Suprapubic skin (tissue), 4 donors: ENCODE data around the gene ANKRD11. TPM values are rescaled to one million over a fixed set of nuclear protein-coding genes. Genes with fewer than 3 reads are reported as not detected.
"Not testable (repeated sequence)": the region's sequence is repeated elsewhere in the genome, so short reads cannot be mapped to it uniquely, and the experiment has no call there.

Experiments
- DNase-seq, 2 donors: peaks; one replicate each; pipeline ENCODE4 v3.0.0-alpha.2; 2019; ENCODE audit warnings: low spot score in 2 of 2
- H3K27ac ChIP-seq: fragments of 200-600 bp; sonication (generic); one replicate; pipeline ENCODE4 v1.5.1; 2019
- H3K27me3 ChIP-seq: fragments of 200-600 bp; sonication (generic); one replicate; pipeline ENCODE4 v1.5.1; 2019
- H3K36me3 ChIP-seq: fragments of 200-600 bp; sonication (generic); one replicate; pipeline ENCODE4 v1.5.1; 2019
- H3K4me1 ChIP-seq: fragments of 200-600 bp; sonication (generic); one replicate; pipeline ENCODE4 v1.5.1; 2019
- H3K4me3 ChIP-seq: fragments of 200-600 bp; sonication (generic); one replicate; pipeline ENCODE4 v1.5.1; 2019; ENCODE audit warnings: mild to moderate bottlenecking
- H3K9me3 ChIP-seq: fragments of 200-600 bp; sonication (generic); one replicate; pipeline ENCODE4 v1.5.1; 2019
- CTCF ChIP-seq, 2 donors: fragments of 200-600 bp in 1 of 2; fragments of 450-650 bp in 1 of 2; sonication (generic) in 1 of 2; IDR thresholded peaks; one replicate each; pipeline ENCODE4 v1.5.1; 2016 to 2019; ENCODE audit warnings: antibody characterized with exemption in 2 of 2, mild to moderate bottlenecking in 1 of 2, moderate library complexity in 1 of 2
- EP300 ChIP-seq: sonication (generic); formaldehyde crosslinking; IDR thresholded peaks from one replicate; pipeline ENCODE4 v1.6.1; 2017; ENCODE audit warnings: antibody characterized with exemption
- POLR2A ChIP-seq, 2 donors: fragments of 450-650 bp; IDR thresholded peaks; one replicate each; pipeline ENCODE4 v1.6.1; 2017; ENCODE audit warnings: antibody characterized with exemption in 2 of 2, mild to moderate bottlenecking in 2 of 2, moderate library complexity in 2 of 2
- POLR2AphosphoS5 ChIP-seq, 3 donors: sonication (generic); formaldehyde crosslinking; IDR thresholded peaks; one replicate each; pipeline ENCODE4 v1.6.1; 2017; ENCODE audit warnings: antibody characterized with exemption in 3 of 3
- WGBS: methylation state at CpG from one replicate; pipeline ENCODE4 v1.1.5; 2018; 5-methylcytosine and 5-hydroxymethylcytosine counted together
- total RNA-seq, 4 donors: library from RNA; depleted of rRNA; stranded (reverse); fragments of >200 nt; gene quantifications; one replicate each; pipeline ENCODE4 v1.1.0, GENCODE V29; 2016

The ANKRD11 gene
- total RNA-seq, 4 donors from 2014 or later, result 85.4 to 212 (median 127) TPM

GRCh38 chr16:89333401-89334001 lies 156.9 kb downstream of the ANKRD11 start:
- DNase-seq, result peak in 1 of 2 donors; percentile 53
- H3K4me1 ChIP-seq, result peaks cover 42% of the 10 kb centered on the region
- H3K36me3 ChIP-seq, H3K27ac ChIP-seq, H3K4me3 ChIP-seq, H3K9me3 ChIP-seq, H3K27me3 ChIP-seq: not testable (repeated sequence)
- 49% methylated on average over 13 of the region's 13 CpGs for WGBS
- TF ChIP-seq CTCF (IDR thresholded peaks at IDR 0.05), result peak; percentile 20 to 42

GRCh38 chr16:89332902-89333245 lies 157.5 kb downstream of the ANKRD11 start:
- DNase-seq, result peak in 1 of 2 donors; percentile 24
- Histone ChIP-seq H3K4me1 (peaks cover 45% of the 10 kb centered on the region), H3K27me3 (no peaks in the 10 kb centered on the region), H3K9me3 (no peaks in the 10 kb centered on the region), H3K4me3 (no peak overlapping the region), H3K27ac (no peak overlapping the region), H3K36me3 (peaks cover 5% of the 10 kb centered on the region)
- no peak for TF ChIP-seq POLR2AphosphoS5 (IDR thresholded peaks at IDR 0.05)
- peak in 1 of 2 donors; percentile 2 for TF ChIP-seq CTCF (IDR thresholded peaks at IDR 0.05)
- 72% methylated on average over 7 of the region's 7 CpGs for WGBS

- WGBS, result 73% methylated on average over 14 of the region's 14 CpGs
- no peaks in the 10 kb centered on the region for H3K9me3 ChIP-seq
- no peaks in the 10 kb centered on the region for H3K27me3 ChIP-seq
- peaks cover 45% of the 10 kb centered on the region for H3K4me1 ChIP-seq
- no peak for DNase-seq
- peaks cover 5% of the 10 kb centered on the region for H3K36me3 ChIP-seq
- H3K4me3 ChIP-seq, result no peak overlapping the region
- no peak overlapping the region for H3K27ac ChIP-seq
- TF ChIP-seq CTCF (IDR thresholded peaks at IDR 0.05) (no peak), EP300 (no peak), POLR2A (IDR thresholded peaks at IDR 0.05) (no peak), POLR2AphosphoS5 (IDR thresholded peaks at IDR 0.05) (no peak)
Observed at GRCh38 chr16:89332243-89332901, 158.0 kb downstream of the ANKRD11 start.

GRCh38 chr16:89331371-89332109 lies 158.8 kb downstream of the ANKRD11 start:
- no peak for TF ChIP-seq EP300
- TF ChIP-seq POLR2A (IDR thresholded peaks at IDR 0.05), result no peak
- TF ChIP-seq POLR2AphosphoS5 (IDR thresholded peaks at IDR 0.05), result no peak
- no peak for TF ChIP-seq CTCF (IDR thresholded peaks at IDR 0.05)

GRCh38 chr16:89330177-89330856 lies 160.0 kb downstream of the ANKRD11 start:
- H3K27ac ChIP-seq, result no peak overlapping the region
- no peak for TF ChIP-seq POLR2A (IDR thresholded peaks at IDR 0.05)
- no peak for TF ChIP-seq POLR2AphosphoS5 (IDR thresholded peaks at IDR 0.05)
- no peak for TF ChIP-seq CTCF (IDR thresholded peaks at IDR 0.05)
- TF ChIP-seq EP300, result no peak
- no peak for DNase-seq
- WGBS, result 31% methylated on average over 24 of the region's 25 CpGs
- H3K4me3 ChIP-seq, result no peak overlapping the region
- H3K9me3 ChIP-seq, result no peaks in the 10 kb centered on the region
- peaks cover 5% of the 10 kb centered on the region for H3K36me3 ChIP-seq
- no peaks in the 10 kb centered on the region for H3K27me3 ChIP-seq
- H3K4me1 ChIP-seq, result peaks cover 49% of the 10 kb centered on the region

More at GRCh38 chr16:89331371-89332109, 158.8 kb downstream of the ANKRD11 start:
- DNase-seq, result no peak
- WGBS, result 89% methylated on average over 14 of the region's 14 CpGs
- Histone ChIP-seq H3K9me3 (no peaks in the 10 kb centered on the region), H3K36me3 (peaks cover 5% of the 10 kb centered on the region), H3K4me3 (no peak overlapping the region), H3K4me1 (peaks cover 49% of the 10 kb centered on the region), H3K27ac (no peak overlapping the region), H3K27me3 (no peaks in the 10 kb centered on the region)

GRCh38 chr16:89329830-89330176 lies 160.6 kb downstream of the ANKRD11 start:
- H3K4me3 ChIP-seq, H3K9me3 ChIP-seq, H3K36me3 ChIP-seq, H3K27me3 ChIP-seq, H3K27ac ChIP-seq, DNase-seq: not testable (repeated sequence)
- H3K4me1 ChIP-seq, result peaks cover 47% of the 10 kb centered on the region
- 91% methylated on average over 4 of the region's 4 CpGs for WGBS
